Skeletal muscle satellite cell (primary cell): ENCODE data around the gene NFATC2.

Experiments used
- H3K27me3 ChIP-seq: 2 replicates; pipeline ENCODE4 v1.7.0; 2013; ENCODE audit warnings: low read length; ENCODE audit not compliant: control insufficient read depth, insufficient read depth
- H3K36me3 ChIP-seq: 2 replicates; pipeline ENCODE4 v1.7.0; 2013; ENCODE audit warnings: mild to moderate bottlenecking, control low read depth, low read length; ENCODE audit not compliant: insufficient read depth
- H3K4me1 ChIP-seq: 2 replicates; pipeline ENCODE4 v1.7.0; 2013; ENCODE audit warnings: low read length; ENCODE audit not compliant: control insufficient read depth, insufficient read depth
- H3K4me2 ChIP-seq: 2 replicates; pipeline ENCODE4 v1.7.0; 2013; ENCODE audit warnings: mild to moderate bottlenecking, low read length
- H3K4me3 ChIP-seq: 2 replicates; pipeline ENCODE4 v1.7.0; 2013; ENCODE audit warnings: low read length
- H3K9ac ChIP-seq: 2 replicates; pipeline ENCODE4 v1.7.0; 2013; ENCODE audit warnings: mild to moderate bottlenecking, low read depth, low read length, moderate library complexity
- H3K9me3 ChIP-seq: replicated peaks from 2 replicates; pipeline ENCODE4 v1.7.0; 2013; ENCODE audit warnings: mild to moderate bottlenecking, control low read depth, low read length

Gene NFATC2

DNA sequence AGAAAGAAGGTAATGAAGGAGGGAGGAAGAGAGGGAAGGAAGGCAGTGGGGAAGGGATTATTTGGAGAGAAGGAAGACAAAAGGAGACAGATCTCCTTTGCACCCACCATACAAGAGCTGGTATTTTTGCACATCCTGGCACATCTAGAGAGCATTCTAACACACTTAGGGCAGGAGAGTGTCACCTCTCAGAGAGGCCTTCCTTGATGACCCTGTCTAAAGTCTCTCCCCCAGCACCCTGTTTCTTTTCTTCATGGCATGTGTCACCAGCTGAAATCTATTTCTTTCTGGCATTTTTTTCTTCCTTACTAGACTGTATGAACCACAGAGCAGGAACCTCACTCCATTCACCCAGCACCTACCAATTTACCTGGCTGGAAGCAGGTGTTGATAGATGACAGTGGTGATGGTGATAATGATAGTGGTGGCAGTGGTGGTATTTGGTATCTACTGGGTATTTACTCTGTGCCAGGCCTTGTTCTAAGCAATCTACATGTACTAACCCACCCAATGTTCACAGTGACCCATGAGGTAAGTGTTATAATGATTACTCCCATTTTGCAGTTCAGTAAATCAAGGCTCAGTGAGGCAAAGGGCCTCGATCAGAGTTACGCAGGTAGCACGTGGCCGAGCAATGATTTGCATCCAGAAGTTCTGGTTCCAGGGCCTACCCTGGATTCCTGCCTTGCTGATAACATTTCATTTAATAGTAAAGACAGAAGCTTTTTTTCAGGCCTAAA lies 131.8 kb downstream of the NFATC2 start:
- Histone ChIP-seq H3K4me3 (no peak overlapping the region), H3K4me1 (peaks cover 12% of the 10 kb centered on the region), H3K9ac (no peak overlapping the region), H3K4me2 (no peak overlapping the region), H3K27me3 (no peaks in the 10 kb centered on the region), H3K36me3 (no peaks in the 10 kb centered on the region), H3K9me3 (no peaks in the 10 kb centered on the region)

DNA sequence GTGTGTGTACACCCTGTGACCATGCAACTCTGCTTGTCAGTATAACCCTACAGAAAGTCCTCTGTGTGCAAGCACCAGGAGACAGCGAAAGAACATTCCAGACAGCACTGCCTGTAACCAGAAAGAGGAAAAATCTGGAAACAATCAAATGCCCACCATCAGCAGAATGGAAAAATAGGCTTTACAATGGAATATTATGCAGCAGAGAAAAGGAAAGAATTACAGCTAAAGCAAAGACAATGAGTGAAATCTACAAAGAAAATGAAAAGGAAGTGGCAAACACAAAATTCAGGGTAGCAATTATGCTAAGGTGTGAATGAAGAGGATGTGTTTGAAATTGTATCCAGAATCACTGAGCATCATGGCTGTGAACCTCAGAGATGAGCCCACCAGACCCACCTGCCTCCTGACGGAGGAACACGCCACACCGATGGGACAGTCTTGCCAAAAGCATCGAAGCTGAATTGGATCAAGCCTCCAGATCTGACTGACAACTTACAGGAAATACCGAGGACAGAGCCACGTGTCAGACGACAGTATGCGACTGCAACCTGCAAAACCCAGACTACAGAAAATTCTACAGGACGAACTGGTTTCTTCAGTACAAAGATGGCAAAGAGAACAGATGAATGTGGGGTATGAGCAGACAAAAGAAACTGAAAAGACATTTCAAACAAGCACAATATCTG lies 133.2 kb downstream of the NFATC2 start:
- H3K4me1 ChIP-seq: peaks cover 12% of the 10 kb centered on the region

DNA sequence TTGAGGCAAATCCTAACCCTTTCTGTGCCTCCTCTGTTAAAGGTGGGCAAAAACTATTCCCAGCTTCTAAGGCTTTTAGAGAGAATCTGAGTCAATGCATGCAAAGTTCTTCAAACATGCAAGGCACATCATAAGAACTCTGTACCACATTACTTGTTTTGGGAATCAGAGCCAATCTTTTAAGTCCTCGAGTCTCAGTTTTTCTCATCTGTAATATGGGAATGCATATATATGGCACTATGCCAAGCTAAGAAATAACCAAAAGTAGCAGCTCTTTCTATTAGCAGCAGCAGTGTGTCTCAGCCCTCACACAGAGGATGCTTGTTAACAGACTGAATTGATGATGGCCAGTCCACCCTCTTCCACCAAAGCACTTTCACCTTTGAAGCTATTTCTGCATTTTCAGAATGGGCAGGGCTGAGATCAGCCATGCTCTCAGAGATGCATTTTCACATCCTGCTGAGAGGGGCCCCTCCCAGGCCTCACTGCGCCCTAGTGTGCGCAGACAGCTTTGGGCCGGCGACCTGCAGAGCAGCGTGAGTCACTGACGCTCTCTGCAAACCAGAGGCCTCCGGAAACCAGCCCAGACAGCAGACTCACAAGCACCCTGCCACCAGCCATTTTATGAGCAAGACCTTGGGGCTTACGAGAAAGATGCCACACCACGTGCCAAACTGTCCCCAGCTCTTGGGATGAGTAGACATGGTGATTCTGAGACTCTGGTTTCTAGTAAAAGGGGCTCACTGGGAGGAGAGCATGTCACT lies 138.0 kb downstream of the NFATC2 start:
- Histone ChIP-seq H3K9ac (no peak overlapping the region), H3K4me3 (no peak overlapping the region), H3K4me1 (no peaks in the 10 kb centered on the region), H3K36me3 (no peaks in the 10 kb centered on the region), H3K9me3 (no peaks in the 10 kb centered on the region), H3K4me2 (no peak overlapping the region), H3K27me3 (no peaks in the 10 kb centered on the region)

More for the DNA sequence above, 133.2 kb downstream of the NFATC2 start:
- Histone ChIP-seq H3K36me3 (no peaks in the 10 kb centered on the region), H3K27me3 (no peaks in the 10 kb centered on the region), H3K9ac (no peak overlapping the region), H3K4me3 (no peak overlapping the region), H3K9me3 (no peaks in the 10 kb centered on the region), H3K4me2 (no peak overlapping the region)

DNA sequence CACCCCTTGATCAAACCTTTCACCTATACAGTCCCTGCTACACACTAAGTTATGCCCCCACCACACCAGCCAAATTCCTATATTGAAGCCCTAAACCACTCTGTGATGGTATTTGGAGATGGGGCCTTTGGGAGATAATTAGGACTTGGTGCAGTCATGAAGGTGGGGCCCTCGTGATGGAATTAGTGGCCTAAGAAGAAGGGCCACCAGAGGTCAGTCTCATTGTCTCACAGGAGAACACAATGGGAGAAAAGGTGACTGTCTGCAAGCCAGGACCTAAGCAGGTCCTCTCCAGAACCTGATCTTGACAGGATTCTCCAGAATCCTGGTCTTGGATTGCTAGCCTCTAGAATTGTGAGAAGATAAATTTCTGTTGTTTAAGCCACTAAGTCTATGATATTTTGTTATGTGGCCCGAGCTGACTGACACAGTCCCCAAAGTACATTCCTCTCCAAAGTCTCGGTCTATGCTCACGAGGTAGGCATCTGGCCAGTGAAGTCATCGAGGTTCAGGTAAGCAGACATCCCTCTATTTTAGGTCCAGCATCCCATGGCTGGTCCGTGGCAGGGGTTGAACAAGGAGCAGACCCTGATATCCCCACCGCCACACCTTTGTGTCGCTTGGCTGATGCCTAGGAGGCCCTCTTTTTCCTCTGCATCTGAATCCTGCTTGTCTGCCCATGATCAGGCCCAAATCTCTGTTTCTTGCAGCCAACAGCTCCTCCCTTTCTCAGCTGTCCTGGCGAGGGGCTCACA lies 138.9 kb downstream of the NFATC2 start:
- Histone ChIP-seq H3K9ac (no peak overlapping the region), H3K4me2 (no peak overlapping the region), H3K9me3 (no peaks in the 10 kb centered on the region), H3K4me1 (no peaks in the 10 kb centered on the region), H3K4me3 (no peak overlapping the region), H3K36me3 (no peaks in the 10 kb centered on the region), H3K27me3 (no peaks in the 10 kb centered on the region)

DNA sequence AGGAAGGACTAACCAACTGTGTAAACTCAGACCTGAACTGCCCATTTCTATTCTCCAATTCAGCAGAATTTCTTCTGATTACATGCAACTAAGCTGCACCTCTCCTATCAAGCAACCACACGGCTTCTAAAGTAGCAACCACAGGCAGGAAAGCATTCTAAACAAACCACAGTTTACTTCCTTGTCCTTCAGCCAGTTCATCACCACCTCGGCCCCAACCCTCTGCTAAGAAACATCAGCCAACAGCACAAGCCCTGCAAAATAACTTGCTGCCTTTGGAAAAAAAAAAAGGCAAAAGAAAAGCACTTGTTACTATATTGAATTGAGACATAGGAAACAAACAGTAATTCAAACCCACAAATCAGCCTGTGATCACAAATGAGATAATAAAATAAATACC lies 140.3 kb downstream of the NFATC2 start:
- Histone ChIP-seq H3K27me3 (no peaks in the 10 kb centered on the region), H3K9ac (no peak overlapping the region), H3K4me1 (no peaks in the 10 kb centered on the region), H3K36me3 (no peaks in the 10 kb centered on the region), H3K4me2 (no peak overlapping the region), H3K4me3 (no peak overlapping the region), H3K9me3 (no peaks in the 10 kb centered on the region)

DNA sequence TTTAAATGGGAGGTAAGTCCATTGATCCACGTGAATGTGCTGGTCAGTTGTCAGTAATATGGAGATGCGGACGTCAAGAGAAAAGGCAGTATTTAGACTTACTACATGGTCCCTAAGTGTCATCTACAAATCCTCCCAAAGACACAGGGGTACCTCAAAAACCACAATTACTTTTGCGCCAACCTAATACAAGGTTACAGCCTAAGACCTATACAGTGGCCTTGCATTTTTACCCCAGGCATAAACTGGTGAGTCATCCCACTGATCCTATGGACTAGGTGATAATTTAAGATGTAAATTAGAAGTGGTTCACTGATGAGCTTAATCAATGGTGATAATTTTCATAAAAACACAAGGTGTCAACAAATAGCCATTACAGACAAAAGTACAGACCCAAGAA lies 141.0 kb downstream of the NFATC2 start:
- no peaks in the 10 kb centered on the region for H3K4me1 ChIP-seq
- H3K9me3 ChIP-seq: no peaks in the 10 kb centered on the region
- no peaks in the 10 kb centered on the region for H3K36me3 ChIP-seq
- H3K27me3 ChIP-seq: no peaks in the 10 kb centered on the region
- no peak overlapping the region for H3K4me2 ChIP-seq
- no peak overlapping the region for H3K9ac ChIP-seq
- H3K4me3 ChIP-seq: no peak overlapping the region

DNA sequence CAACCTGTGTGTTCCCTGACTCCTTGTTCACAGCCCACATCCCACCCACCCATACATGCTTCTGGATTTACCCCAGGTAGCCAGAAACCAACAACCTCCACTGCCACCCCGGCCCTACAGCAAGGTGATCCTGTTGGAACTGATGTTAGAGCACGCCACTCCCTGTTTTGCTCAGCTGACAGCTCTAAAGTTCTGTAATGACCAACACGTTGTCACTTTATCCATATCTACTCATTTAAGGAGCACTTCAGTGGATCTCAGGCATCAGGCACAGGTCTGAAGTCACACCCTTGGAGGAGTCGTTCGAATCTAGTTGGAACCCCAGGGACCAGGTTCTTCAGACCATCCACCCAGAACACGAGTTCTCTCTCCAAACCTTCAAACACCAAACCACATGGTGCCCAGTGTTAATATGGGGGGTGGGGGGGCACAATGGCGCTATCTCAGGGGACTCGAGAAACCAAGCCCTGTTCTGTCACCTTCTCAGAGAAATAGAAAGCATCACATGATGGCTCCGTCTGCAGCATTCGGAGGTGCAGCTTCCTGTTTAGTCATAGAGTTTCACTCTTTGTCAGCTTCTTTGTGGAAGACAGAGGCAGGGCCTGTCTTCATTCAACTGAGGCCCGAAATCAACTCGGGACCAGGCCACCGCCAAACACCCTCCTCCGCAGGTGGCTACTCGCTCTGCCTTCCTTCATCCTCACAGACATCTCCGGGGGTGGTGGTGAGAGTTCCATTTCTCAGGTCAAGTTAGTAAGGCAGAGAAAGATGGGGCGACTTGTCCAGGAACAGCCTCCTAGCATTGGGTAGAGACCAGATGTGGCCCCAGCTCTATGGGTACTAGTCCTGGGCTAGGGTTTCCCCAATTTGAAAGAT lies 142.2 kb downstream of the NFATC2 start:
- Histone ChIP-seq H3K4me2 (no peak overlapping the region), H3K9me3 (no peaks in the 10 kb centered on the region), H3K4me3 (no peak overlapping the region), H3K4me1 (no peaks in the 10 kb centered on the region), H3K36me3 (no peaks in the 10 kb centered on the region), H3K9ac (no peak overlapping the region), H3K27me3 (no peaks in the 10 kb centered on the region)

DNA sequence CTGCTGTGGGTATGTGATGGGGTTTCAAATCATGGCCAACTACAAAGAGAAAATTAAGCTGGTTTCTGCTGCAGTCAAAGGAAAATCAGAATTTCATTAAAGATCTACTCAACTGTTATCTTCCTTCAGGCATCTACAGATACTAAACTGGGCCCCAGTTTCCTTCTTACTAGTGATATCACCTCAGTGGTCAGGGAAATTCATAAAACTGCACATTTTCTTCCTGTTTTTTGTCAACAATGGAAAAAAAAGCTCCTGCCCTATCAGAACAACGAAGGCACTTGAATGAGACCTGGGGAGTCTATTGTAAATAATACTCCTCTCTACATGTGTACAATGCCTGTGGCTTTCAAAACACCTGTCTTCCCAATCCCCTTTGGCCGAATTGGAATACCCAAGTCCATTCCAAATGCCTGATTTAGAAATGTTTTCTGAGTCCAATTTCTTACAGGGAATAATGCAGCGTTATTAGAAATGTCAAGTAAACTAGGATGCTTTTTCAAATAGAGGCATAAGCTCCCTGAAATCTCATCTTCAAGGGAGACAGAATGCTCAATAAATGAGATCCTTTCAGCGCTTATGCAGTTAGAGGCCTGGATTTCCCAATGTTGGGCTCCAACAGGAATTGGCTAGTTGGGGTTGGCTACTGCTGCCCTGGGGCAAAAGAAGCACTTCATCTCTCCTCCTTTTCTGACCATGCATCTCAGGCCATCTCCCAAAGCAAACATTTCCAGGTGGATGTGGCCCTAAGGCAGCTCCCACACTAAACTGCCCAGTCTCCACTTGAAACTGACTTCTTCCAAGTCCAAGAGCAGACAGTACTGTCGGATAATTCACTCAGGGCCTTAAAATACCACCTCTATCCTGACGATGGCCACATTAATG lies 143.3 kb downstream of the NFATC2 start:
- no peak overlapping the region for H3K4me3 ChIP-seq
- no peaks in the 10 kb centered on the region for H3K9me3 ChIP-seq
- no peaks in the 10 kb centered on the region for H3K27me3 ChIP-seq
- H3K36me3 ChIP-seq: no peaks in the 10 kb centered on the region
- H3K9ac ChIP-seq: no peak overlapping the region
- H3K4me2 ChIP-seq: no peak overlapping the region
- no peaks in the 10 kb centered on the region for H3K4me1 ChIP-seq

DNA sequence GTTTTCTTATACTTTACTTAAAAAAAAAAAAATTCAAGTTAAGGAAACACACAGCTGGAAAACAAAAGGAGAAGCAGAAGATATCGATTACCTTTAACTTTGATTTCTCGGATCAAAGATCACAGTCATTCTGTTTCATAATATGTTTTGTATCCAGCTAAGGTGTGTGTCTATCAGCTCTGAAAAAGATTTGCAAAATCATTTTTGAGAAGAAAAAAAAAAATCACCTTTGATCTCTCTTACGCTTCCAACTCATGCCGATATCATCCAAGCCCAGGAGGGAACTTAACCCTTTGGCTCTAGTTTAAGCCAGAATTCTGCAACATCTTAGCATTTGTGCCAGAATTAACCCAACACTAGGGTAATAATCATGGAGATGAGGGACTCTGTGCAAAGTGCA lies 144.0 kb downstream of the NFATC2 start:
- Histone ChIP-seq H3K9me3 (no peaks in the 10 kb centered on the region), H3K4me2 (no peak overlapping the region), H3K4me3 (no peak overlapping the region), H3K9ac (no peak overlapping the region), H3K27me3 (peaks cover 3% of the 10 kb centered on the region), H3K4me1 (no peaks in the 10 kb centered on the region), H3K36me3 (no peaks in the 10 kb centered on the region)

DNA sequence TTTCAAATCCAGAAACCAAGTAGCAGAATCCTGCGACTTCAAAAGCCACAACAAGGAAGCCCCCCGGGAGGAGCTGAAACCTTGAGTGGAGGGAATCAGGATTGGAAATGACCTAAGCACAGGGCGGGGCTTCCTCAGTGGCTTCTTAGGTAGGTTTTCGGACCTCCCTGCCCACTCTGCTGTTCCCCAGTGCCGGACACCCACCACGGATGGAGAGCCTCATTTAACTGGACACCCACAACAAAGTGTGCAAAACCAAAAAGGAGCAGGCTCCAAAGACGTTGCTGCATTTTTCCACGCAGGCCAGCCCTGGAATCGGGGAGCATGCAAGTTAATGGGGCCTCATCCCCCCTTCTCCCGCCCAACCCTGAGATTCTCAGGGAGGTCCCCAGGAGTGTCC lies 144.4 kb downstream of the NFATC2 start:
- no peaks in the 10 kb centered on the region for H3K4me1 ChIP-seq
- H3K4me3 ChIP-seq: no peak overlapping the region
- no peaks in the 10 kb centered on the region for H3K36me3 ChIP-seq
- peaks cover 8% of the 10 kb centered on the region for H3K27me3 ChIP-seq
- no peaks in the 10 kb centered on the region for H3K9me3 ChIP-seq
- no peak overlapping the region for H3K9ac ChIP-seq
- H3K4me2 ChIP-seq: no peak overlapping the region
